ENCODE results near the gene GTF3C5.
"Not testable (repeated sequence)": the region's sequence is repeated elsewhere in the genome, so short reads cannot be mapped to it uniquely, and the experiment has no call there.

The GTF3C5 gene

GRCh38 chr9:133058550-133059320 is 27.9 kb downstream of the GTF3C5 start:
- TF ChIP-seq CTCF (IDR thresholded peaks at IDR 0.05; ENCODE audit: insufficient read depth, low read depth, low read length, missing control alignments): no peak
- no peak overlapping the region for H3K4me3 ChIP-seq (ENCODE audit: low read length)
- no peak for DNase-seq (ENCODE audit: low read depth)

GRCh38 chr9:133059623-133060022 is 28.8 kb downstream of the GTF3C5 start:
- no peak for TF ChIP-seq CTCF (IDR thresholded peaks at IDR 0.05; ENCODE audit: insufficient read depth, low read depth, low read length, missing control alignments)
- DNase-seq (ENCODE audit: low read depth): peak; percentile 54
- H3K4me3 ChIP-seq (ENCODE audit: low read length): no peak overlapping the region

GRCh38 chr9:133060417-133060841 is 29.6 kb downstream of the GTF3C5 start:
- no peak overlapping the region for H3K4me3 ChIP-seq (ENCODE audit: low read length)
- no peak for DNase-seq (ENCODE audit: low read depth)
- TF ChIP-seq CTCF (IDR thresholded peaks at IDR 0.05; ENCODE audit: insufficient read depth, low read depth, low read length, missing control alignments): no peak

- H3K4me3 ChIP-seq (ENCODE audit: low read length): not testable (repeated sequence)
- DNase-seq (ENCODE audit: low read depth): peak; percentile 35
Observed at GRCh38 chr9:133061019-133061763, 30.4 kb downstream of the GTF3C5 start.

- H3K4me3 ChIP-seq (ENCODE audit: low read length); DNase-seq (ENCODE audit: low read depth): not testable (repeated sequence)
Observed at GRCh38 chr9:133061764-133062145, 31.0 kb downstream of the GTF3C5 start, which contains the start of gene CEL. Gene CEL, plus strand, starts transcription at chr9:133061981. Its CDS starts 22 bp downstream, at chr9:133062003.

GRCh38 chr9:133062569-133062968 is 31.8 kb downstream of the GTF3C5 start:
- H3K4me3 ChIP-seq (ENCODE audit: low read length); DNase-seq (ENCODE audit: low read depth): not testable (repeated sequence)

- no peak overlapping the region for H3K4me3 ChIP-seq (ENCODE audit: low read length)
- TF ChIP-seq CTCF (IDR thresholded peaks at IDR 0.05; ENCODE audit: insufficient read depth, low read depth, low read length, missing control alignments): no peak
- DNase-seq (ENCODE audit: low read depth): no peak
Observed at GRCh38 chr9:133063159-133063499, 32.3 kb downstream of the GTF3C5 start.

GRCh38 chr9:133063500-133064231 is 32.9 kb downstream of the GTF3C5 start:
- DNase-seq (ENCODE audit: low read depth): no peak
- no peak overlapping the region for H3K4me3 ChIP-seq (ENCODE audit: low read length)
- no peak for TF ChIP-seq CTCF (IDR thresholded peaks at IDR 0.05; ENCODE audit: insufficient read depth, low read depth, low read length, missing control alignments)

Data from epithelial cell of esophagus (primary cell).